ENCODE results near the gene TSHZ2. TPM values are rescaled to one million over a fixed set of nuclear protein-coding genes. Genes with fewer than 3 reads are reported as not detected.

TSHZ2 gene
- total and polyA plus RNA-seq, 2 of the 4 experiments (the other 2 are of a cell fraction), result under 0.01 to 0.02 TPM

DNA sequence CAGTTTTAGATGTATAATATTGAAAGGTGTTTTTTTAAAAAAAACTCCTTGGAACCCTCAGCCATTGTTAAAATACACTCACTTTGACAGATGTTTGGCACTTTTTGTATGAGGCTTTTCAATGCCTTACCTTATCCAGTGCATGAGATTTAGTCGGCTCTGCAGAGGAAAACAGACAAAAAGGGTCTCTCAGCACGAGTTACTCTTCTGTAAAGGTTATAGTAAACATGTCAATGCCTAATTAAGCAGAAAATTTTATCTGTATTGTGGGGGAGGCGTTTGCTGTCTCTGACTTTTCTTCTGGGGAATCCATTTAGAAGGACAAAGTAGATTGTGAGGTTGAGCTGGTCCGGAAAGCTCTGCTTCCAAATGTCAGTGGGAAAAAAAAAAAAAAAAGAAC lies 278.3 kb downstream of the TSHZ2 start:
- dilution Hi-C loops (cut with HindIII; ENCODE audit: low sequenced_read_pairs, unreplicated experiment), result no loop called here
- BruUV-seq (replicated peaks), result no TSS peak
- in situ Hi-C loops (cut with MboI; ENCODE audit: low sequenced_read_pairs), result no loop called here

More for the DNA sequence above, 278.3 kb downstream of the TSHZ2 start:
- Histone ChIP-seq H3K27me3 (ENCODE audit: control insufficient read depth, insufficient read depth, low read length) (no peaks in the 10 kb centered on the region), H3K27ac (ENCODE audit: insufficient read depth, low read length) (no peak overlapping the region), H3K56ac (ENCODE audit: extremely low read depth, insufficient read depth, low read length) (no peak overlapping the region), H2AK5ac (ENCODE audit: low read depth, low read length) (no peak overlapping the region), H3K79me1 (ENCODE audit: low read depth in 1 of 2, low read length in 2 of 2) (no peaks in the 10 kb centered on the region), H3K9me3 (ENCODE audit: control insufficient read depth, insufficient read depth, low read length) (peaks cover 4% of the 10 kb centered on the region; the same call in 1 of the 2 replicates), H4K8ac (ENCODE audit: low read depth in 2 of 2, low read length in 2 of 2) (no peak overlapping the region), H3K4me2 (ENCODE audit: low read depth, low read length) (no peak overlapping the region), H2BK120ac (ENCODE audit: low read depth, low read length) (no peak overlapping the region), H3K23ac (ENCODE audit: low read depth, low read length) (no peak overlapping the region), H4K91ac (ENCODE audit: insufficient read depth, low read depth, low read length) (no peak overlapping the region), H3K9me1 (ENCODE audit: insufficient read depth, low read length) (no peaks in the 10 kb centered on the region), H3K9ac (ENCODE audit: low read depth, low read length) (no peak overlapping the region), H3K18ac (ENCODE audit: low read depth, low read length) (no peak overlapping the region), H3K14ac (replicated peaks; ENCODE audit: low read depth, low read length) (no peak overlapping the region), H4K5ac (ENCODE audit: low read depth, low read length) (no peak overlapping the region), H3K36me3 (ENCODE audit: control insufficient read depth, insufficient read depth, low read length) (no peaks in the 10 kb centered on the region), H3K4ac (ENCODE audit: low read depth, low read length) (no peak overlapping the region), H2BK5ac (ENCODE audit: low read depth, low read length, poor library complexity, severe bottlenecking) (no peak overlapping the region), H2AK9ac (replicated peaks; ENCODE audit: low read depth, low read length, poor library complexity) (no peak overlapping the region), H4K20me1 (ENCODE audit: insufficient read depth, low read length) (no peaks in the 10 kb centered on the region), H2AFZ (replicated peaks; ENCODE audit: low read length, poor library complexity) (no peak overlapping the region), H3K4me3 (ENCODE audit: insufficient read depth, low read depth, low read length) (no peak overlapping the region), H3K4me1 (ENCODE audit: control insufficient read depth, insufficient read depth, low read length) (peaks cover 7% of the 10 kb centered on the region; the same call in 1 of the 2 replicates), H2BK15ac (ENCODE audit: low read depth, low read length) (no peak overlapping the region), H2BK20ac (ENCODE audit: low read depth, low read length) (no peak overlapping the region)
- ChIA-PET CTCF (no interaction called here), POLR2A (ENCODE audit: unreplicated experiment) (interaction anchor here (0.6 kb wide), 1 partner anchor 76 kb away, joined by 3 read pairs; no protein-coding TSS in a partner anchor)
- no peak for DNase-seq
- WGBS, 2 experiments (ENCODE audit: extremely low coverage in 2 of 2, insufficient read length in 1 of 2), result no CpG with 5 or more reads among the region's 4 CpGs
- intact Hi-C loops (cut with micrococcal nuclease), result no loop called here
- ATAC-seq (ENCODE audit: low read depth), result no peak
- TF ChIP-seq RCOR1 (IDR thresholded peaks at IDR 0.05; ENCODE audit: insufficient replicate concordance, low read length) (no peak), BHLHE40 (IDR thresholded peaks at IDR 0.05; ENCODE audit: low read depth, low read length) (no peak), POLR2A (IDR thresholded peaks at IDR 0.05; ENCODE audit: low read depth, low read length) (no peak), MXI1 (IDR thresholded peaks at IDR 0.05; ENCODE audit: borderline replicate concordance, low read depth, low read length) (no peak), NFE2L2 (IDR thresholded peaks at IDR 0.05; ENCODE audit: low read depth, low read length) (no peak), CTCF (conservative IDR thresholded peaks at IDR 0.05; ENCODE audit: low read depth, low read length) (no peak), RFX5 (IDR thresholded peaks at IDR 0.05; ENCODE audit: low read depth, low read length) (no peak)
- TF ChIP-seq, protein P1, sequence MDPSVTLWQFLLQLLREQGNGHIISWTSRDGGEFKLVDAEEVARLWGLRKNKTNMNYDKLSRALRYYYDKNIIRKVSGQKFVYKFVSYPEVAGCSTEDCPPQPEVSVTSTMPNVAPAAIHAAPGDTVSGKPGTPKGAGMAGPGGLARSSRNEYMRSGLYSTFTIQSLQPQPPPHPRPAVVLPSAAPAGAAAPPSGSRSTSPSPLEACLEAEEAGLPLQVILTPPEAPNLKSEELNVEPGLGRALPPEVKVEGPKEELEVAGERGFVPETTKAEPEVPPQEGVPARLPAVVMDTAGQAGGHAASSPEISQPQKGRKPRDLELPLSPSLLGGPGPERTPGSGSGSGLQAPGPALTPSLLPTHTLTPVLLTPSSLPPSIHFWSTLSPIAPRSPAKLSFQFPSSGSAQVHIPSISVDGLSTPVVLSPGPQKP (IDR thresholded peaks at IDR 0.05; ENCODE audit: borderline replicate concordance, low read depth, low read length), result no peak

All from IMR-90 (cell line).